HG03097 (cell line): Measurements from ENCODE around the gene MPPE1.
"Not testable (repeated sequence)": the region's sequence is repeated elsewhere in the genome, so short reads cannot be mapped to it uniquely, and the experiment has no call there.

Source experiments
- ATAC-seq: cut with Tn5 transposase; IDR thresholded peaks from one replicate; pipeline ENCODE4 v1.9.1; 2021; ENCODE audit not compliant: unreplicated experiment, low FRiP score

The MPPE1 gene

GRCh38 chr18:11927497-11927896, 19.4 kb upstream of the MPPE1 start:
- no peak for ATAC-seq

- no peak for ATAC-seq
Measured at GRCh38 chr18:11925800-11926481, 17.8 kb upstream of the MPPE1 start.

GRCh38 chr18:11923450-11923849, 15.3 kb upstream of the MPPE1 start:
- ATAC-seq = no peak

- not testable (repeated sequence) for ATAC-seq
Measured at GRCh38 chr18:11919522-11919921, 11.4 kb upstream of the MPPE1 start.

- ATAC-seq = not testable (repeated sequence)
Measured at GRCh38 chr18:11916880-11917279, 8.8 kb upstream of the MPPE1 start.

- no peak for ATAC-seq
Measured at GRCh38 chr18:11909591-11910026, 1.5 kb upstream of the MPPE1 start.

GRCh38 chr18:11909061-11909455, 941 bp upstream of the MPPE1 start:
- no peak for ATAC-seq

GRCh38 chr18:11906926-11907874, 917 bp downstream of the MPPE1 start:
- no peak for ATAC-seq

- no peak for ATAC-seq
Measured at GRCh38 chr18:11906176-11906575, 1.9 kb downstream of the MPPE1 start.

- no peak for ATAC-seq
Measured at GRCh38 chr18:11905613-11906012, 2.5 kb downstream of the MPPE1 start.

- no peak for ATAC-seq
Measured at GRCh38 chr18:11902522-11903292, 5.4 kb downstream of the MPPE1 start.

- no peak for ATAC-seq
Measured at GRCh38 chr18:11901826-11902438, 6.2 kb downstream of the MPPE1 start.

- ATAC-seq = no peak
Measured at GRCh38 chr18:11899063-11899462, 9.1 kb downstream of the MPPE1 start.

GRCh38 chr18:11897781-11898180, 10.3 kb downstream of the MPPE1 start:
- no peak for ATAC-seq

- not testable (repeated sequence) for ATAC-seq
Measured at GRCh38 chr18:11892438-11892837, 15.7 kb downstream of the MPPE1 start.

GRCh38 chr18:11891737-11892136, 16.4 kb downstream of the MPPE1 start:
- no peak for ATAC-seq

- no peak for ATAC-seq
Measured at GRCh38 chr18:11889284-11889683, 18.8 kb downstream of the MPPE1 start.

GRCh38 chr18:11888726-11889125, 19.4 kb downstream of the MPPE1 start:
- no peak for ATAC-seq

GRCh38 chr18:11887328-11888128, 20.6 kb downstream of the MPPE1 start:
- ATAC-seq = no peak
